Parathyroid adenoma (tissue), 2 donors: ENCODE measurements around the gene ATP8B1.

ENCODE experiments used
- H2AFZ ChIP-seq: fragments of 300-600 bp; sonication (generic); one replicate; pipeline ENCODE4 v1.7.0; 2017; ENCODE audit warnings: antibody characterized with exemption, mild to moderate bottlenecking
- H3K27ac ChIP-seq: fragments of 300-600 bp; sonication (generic); one replicate; pipeline ENCODE4 v1.7.0; 2017
- H3K27me3 ChIP-seq: fragments of 300-600 bp; sonication (generic); one replicate; pipeline ENCODE4 v1.7.0; 2017; ENCODE audit warnings: low read length; ENCODE audit not compliant: control insufficient read depth, insufficient read depth
- H3K36me3 ChIP-seq: fragments of 300-600 bp; sonication (generic); one replicate; pipeline ENCODE4 v1.7.0; 2017; ENCODE audit warnings: low read length; ENCODE audit not compliant: control insufficient read depth, insufficient read depth
- H3K4me1 ChIP-seq: fragments of 300-600 bp; sonication (generic); one replicate; pipeline ENCODE4 v1.7.0; 2017; ENCODE audit warnings: control low read depth
- H3K4me2 ChIP-seq: fragments of 300-600 bp; sonication (generic); one replicate; pipeline ENCODE4 v1.7.0; 2017; ENCODE audit warnings: low read length
- H3K4me3 ChIP-seq: fragments of 300-600 bp; sonication (generic); one replicate; pipeline ENCODE4 v1.7.0; 2017; ENCODE audit warnings: low read depth, low read length
- H3K79me2 ChIP-seq: fragments of 300-600 bp; sonication (generic); one replicate; pipeline ENCODE4 v1.7.0; 2017; ENCODE audit warnings: control low read depth
- H3K9ac ChIP-seq: fragments of 300-600 bp; sonication (generic); one replicate; pipeline ENCODE4 v1.7.0; 2017; ENCODE audit warnings: mild to moderate bottlenecking
- H3K9me3 ChIP-seq: fragments of 300-600 bp; sonication (generic); one replicate; pipeline ENCODE4 v1.7.0; 2017; ENCODE audit warnings: low read length; ENCODE audit not compliant: control insufficient read depth
- TF ChIP-seq, protein P1 (sequence below): fragments of 300-600 bp; sonication (generic); IDR thresholded peaks from one replicate; pipeline ENCODE4 v1.7.0; 2017; ENCODE audit warnings: antibody characterized with exemption, mild to moderate bottlenecking
- donor health status: primary hyperparathyroidism.

Gene ATP8B1

DNA sequence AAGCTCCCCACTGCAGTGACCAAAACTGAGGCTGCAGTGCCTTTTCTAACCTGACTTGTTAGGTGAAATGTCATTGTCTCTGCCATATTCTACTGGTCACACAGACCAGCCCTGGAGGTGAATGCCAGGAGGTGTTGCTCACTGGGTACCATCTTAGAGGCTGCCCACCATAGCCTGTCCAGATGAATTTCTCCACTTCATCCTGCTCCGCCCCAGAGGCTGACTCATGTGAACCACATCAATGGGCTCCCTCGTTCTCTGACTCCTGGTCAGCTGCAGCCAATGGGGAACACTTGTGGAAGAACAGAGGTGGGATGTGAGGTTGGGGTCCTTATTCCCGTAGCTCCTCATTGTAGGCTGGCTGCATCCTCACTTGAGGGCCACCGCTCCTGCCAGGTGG, 178.1 kb downstream of the ATP8B1 start:
- Histone ChIP-seq H3K79me2 (peaks cover 8% of the 10 kb centered on the region), H3K27me3 (no peaks in the 10 kb centered on the region), H3K27ac (no peak overlapping the region), H3K4me1 (peaks cover 6% of the 10 kb centered on the region), H3K4me3 (no peak overlapping the region), H3K4me2 (no peak overlapping the region), H3K9me3 (no peaks in the 10 kb centered on the region), H2AFZ (no peak overlapping the region), H3K9ac (no peak overlapping the region), H3K36me3 (no peaks in the 10 kb centered on the region)
- TF ChIP-seq, protein P1, sequence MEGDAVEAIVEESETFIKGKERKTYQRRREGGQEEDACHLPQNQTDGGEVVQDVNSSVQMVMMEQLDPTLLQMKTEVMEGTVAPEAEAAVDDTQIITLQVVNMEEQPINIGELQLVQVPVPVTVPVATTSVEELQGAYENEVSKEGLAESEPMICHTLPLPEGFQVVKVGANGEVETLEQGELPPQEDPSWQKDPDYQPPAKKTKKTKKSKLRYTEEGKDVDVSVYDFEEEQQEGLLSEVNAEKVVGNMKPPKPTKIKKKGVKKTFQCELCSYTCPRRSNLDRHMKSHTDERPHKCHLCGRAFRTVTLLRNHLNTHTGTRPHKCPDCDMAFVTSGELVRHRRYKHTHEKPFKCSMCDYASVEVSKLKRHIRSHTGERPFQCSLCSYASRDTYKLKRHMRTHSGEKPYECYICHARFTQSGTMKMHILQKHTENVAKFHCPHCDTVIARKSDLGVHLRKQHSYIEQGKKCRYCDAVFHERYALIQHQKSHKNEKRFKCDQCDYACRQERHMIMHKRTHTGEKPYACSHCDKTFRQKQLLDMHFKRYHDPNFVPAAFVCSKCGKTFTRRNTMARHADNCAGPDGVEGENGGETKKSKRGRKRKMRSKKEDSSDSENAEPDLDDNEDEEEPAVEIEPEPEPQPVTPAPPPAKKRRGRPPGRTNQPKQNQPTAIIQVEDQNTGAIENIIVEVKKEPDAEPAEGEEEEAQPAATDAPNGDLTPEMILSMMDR, result no peak

DNA sequence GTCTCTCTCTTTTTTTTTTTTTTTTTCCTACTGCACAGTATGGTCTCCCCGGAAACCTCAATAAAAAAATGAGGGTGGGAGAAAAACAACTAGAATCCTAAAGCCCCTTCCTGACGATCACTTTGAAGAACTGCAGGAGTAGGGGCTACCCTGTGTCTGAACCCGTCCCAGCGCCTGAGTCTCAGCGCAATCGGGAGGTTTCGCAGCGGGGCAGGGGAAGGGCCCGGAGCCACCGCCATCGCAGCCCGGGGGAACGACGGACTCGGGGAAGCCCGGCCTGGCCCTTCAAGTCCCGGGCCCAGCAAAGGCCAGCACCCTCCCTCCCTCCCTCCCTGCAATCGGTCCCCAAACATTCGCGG, 181.9 kb downstream of the ATP8B1 start:
- Histone ChIP-seq H3K4me1 (peaks cover 6% of the 10 kb centered on the region), H3K27ac (peak overlapping the region; percentile 54), H3K27me3 (no peaks in the 10 kb centered on the region), H3K9me3 (no peaks in the 10 kb centered on the region), H3K9ac (no peak overlapping the region), H3K4me2 (peak overlapping the region; percentile 88), H3K36me3 (no peaks in the 10 kb centered on the region), H2AFZ (peak overlapping the region; percentile 56), H3K4me3 (peak overlapping the region; percentile 84), H3K79me2 (peaks cover 14% of the 10 kb centered on the region)
- TF ChIP-seq, protein P1, result no peak

DNA sequence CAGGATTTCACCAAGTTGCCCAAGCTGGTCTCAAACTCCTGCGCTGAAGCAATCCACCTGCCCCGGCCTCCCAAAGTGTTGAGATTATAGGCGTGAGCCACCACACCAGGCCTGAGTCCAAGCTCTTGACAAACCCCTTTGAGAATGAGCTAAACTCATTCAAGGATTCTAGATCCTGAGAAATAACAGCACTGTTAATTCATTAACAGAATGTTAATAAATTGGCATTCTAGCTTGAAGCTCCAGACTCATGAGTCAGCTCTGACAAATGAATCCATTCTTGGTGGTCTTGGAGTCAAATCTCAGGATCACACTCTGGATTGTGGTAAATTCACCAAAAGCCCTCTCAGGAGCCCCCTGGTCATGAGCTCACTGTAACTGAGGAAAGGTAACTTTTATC, 183.2 kb downstream of the ATP8B1 start:
- H3K9ac ChIP-seq, result no peak overlapping the region
- no peak overlapping the region for H3K27ac ChIP-seq

DNA sequence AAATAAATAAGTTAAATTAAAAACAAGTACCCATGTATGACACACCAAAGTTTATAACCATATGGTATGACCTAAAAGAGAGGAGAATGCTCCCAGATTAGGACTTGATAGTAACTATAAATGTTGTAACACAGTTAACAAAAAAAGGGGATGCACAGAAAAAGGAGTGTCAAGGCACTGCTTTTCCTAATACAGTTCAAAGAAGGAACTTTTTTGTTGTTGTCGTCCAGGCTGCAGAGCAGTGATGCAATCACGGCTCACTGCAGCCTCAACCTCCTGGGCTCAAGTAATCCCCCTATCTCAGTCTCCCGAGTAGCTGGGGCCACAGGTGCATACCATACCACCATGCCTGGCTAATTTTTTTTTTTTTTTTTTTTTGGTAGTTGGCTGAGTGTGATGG, 184.2 kb downstream of the ATP8B1 start:
- Histone ChIP-seq H3K4me3 (no peak overlapping the region), H3K79me2 (peaks cover 16% of the 10 kb centered on the region), H3K27ac (no peak overlapping the region), H3K4me2 (no peak overlapping the region), H3K36me3 (no peaks in the 10 kb centered on the region), H2AFZ (no peak overlapping the region), H3K9ac (no peak overlapping the region), H3K27me3 (no peaks in the 10 kb centered on the region), H3K4me1 (peaks cover 6% of the 10 kb centered on the region), H3K9me3 (no peaks in the 10 kb centered on the region)
- TF ChIP-seq, protein P1, result no peak

More for the DNA sequence above, 183.2 kb downstream of the ATP8B1 start:
- H3K36me3 ChIP-seq, result no peaks in the 10 kb centered on the region
- H3K4me3 ChIP-seq, result no peak overlapping the region
- H3K4me2 ChIP-seq, result no peak overlapping the region
- no peaks in the 10 kb centered on the region for H3K9me3 ChIP-seq
- H3K79me2 ChIP-seq, result peaks cover 16% of the 10 kb centered on the region
- no peak overlapping the region for H2AFZ ChIP-seq
- H3K27me3 ChIP-seq, result no peaks in the 10 kb centered on the region
- TF ChIP-seq, protein P1, result no peak
- peaks cover 6% of the 10 kb centered on the region for H3K4me1 ChIP-seq

DNA sequence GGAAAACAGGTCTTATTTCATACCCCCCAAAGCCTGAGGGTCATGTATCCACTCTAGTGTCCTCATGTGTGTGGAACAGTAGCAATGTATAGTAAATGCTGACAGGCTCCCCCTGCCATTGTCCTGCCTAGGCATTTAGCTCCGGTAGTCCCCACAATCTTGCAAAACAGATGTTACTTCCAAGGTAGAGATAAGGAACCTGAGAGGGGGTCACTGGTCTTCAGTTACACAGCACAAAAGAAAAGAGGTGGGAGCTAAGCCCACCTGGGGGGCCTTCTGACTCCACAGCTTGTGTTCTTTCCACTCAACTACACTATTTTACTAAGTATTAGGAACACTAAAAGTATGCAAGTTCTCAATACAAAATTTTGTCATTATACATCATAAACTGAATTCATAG, 199.2 kb downstream of the ATP8B1 start:
- no peaks in the 10 kb centered on the region for H3K36me3 ChIP-seq
- H3K79me2 ChIP-seq, result no peaks in the 10 kb centered on the region
- H3K27me3 ChIP-seq, result no peaks in the 10 kb centered on the region
- no peak overlapping the region for H3K4me2 ChIP-seq
- no peaks in the 10 kb centered on the region for H3K4me1 ChIP-seq
- H3K9me3 ChIP-seq, result no peaks in the 10 kb centered on the region
- H3K27ac ChIP-seq, result no peak overlapping the region
- TF ChIP-seq, protein P1, result no peak
- no peak overlapping the region for H2AFZ ChIP-seq
- H3K9ac ChIP-seq, result no peak overlapping the region
- H3K4me3 ChIP-seq, result no peak overlapping the region
